ENCODE measurements around the gene BRPF1.

DNA sequence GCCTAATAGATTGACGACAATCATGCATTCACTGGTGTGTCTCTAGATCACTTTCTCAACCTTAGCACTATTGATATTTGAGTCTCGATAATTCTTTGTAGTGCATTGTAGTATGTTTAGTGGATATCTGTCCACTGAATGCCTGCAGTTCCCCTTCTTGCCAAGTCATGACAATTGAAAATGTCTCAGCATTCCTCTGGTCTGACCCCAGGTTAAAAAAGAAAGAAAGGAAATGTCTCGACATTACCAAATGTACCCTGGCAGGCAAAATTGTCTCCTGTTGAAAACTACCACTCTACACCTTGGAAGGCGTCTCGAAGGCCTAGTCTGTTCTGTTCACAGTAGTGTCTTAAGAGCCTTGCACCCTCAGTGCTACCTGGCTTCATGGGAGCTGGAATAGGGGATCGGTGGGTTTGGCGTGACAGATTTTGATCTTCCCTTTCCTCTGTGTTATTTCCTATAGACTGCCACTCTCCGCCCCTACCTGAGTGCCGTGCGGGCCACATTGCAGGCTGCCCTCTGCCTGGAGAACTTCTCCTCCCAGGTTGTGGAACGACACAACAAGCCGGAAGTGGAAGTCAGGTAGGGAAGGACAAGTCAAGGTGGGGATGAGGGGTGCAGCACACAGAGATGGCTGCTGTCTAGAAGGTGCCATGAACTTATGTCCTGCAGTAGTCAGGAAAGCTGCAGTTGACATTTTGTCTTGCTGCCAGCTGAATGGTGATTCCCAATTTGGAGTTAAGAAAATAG is 65.8 kb downstream of the BRPF1 start:
- TF ChIP-seq, protein P1, sequence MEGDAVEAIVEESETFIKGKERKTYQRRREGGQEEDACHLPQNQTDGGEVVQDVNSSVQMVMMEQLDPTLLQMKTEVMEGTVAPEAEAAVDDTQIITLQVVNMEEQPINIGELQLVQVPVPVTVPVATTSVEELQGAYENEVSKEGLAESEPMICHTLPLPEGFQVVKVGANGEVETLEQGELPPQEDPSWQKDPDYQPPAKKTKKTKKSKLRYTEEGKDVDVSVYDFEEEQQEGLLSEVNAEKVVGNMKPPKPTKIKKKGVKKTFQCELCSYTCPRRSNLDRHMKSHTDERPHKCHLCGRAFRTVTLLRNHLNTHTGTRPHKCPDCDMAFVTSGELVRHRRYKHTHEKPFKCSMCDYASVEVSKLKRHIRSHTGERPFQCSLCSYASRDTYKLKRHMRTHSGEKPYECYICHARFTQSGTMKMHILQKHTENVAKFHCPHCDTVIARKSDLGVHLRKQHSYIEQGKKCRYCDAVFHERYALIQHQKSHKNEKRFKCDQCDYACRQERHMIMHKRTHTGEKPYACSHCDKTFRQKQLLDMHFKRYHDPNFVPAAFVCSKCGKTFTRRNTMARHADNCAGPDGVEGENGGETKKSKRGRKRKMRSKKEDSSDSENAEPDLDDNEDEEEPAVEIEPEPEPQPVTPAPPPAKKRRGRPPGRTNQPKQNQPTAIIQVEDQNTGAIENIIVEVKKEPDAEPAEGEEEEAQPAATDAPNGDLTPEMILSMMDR (IDR thresholded peaks at IDR 0.05; ENCODE audit: low read length), result no peak
- TF ChIP-seq EZH2 (optimal IDR thresholded peaks at IDR 0.05; ENCODE audit: low read depth, low read length) (no peak), EZH2phosphoT487 (IDR thresholded peaks at IDR 0.05; ENCODE audit: low read length) (no peak)
